Activated CD4-positive, alpha-beta T cell treated with anti-CD3 and anti-CD28 coated beads, Interleukin-10, Interleukin-2, amounts not matched to agents 100 ng/mL and 50 ng/mL, durations not matched to agents 16 hours and 8 hours (primary cell): ENCODE data around the gene NBDY.
"Not testable (repeated sequence)": the region's sequence is repeated elsewhere in the genome, so short reads cannot be mapped to it uniquely, and the experiment has no call there.

Experiments used
- DNase-seq: peaks from one replicate; pipeline ENCODE4 v3.0.0-alpha.2; 2020

The NBDY gene

DNA sequence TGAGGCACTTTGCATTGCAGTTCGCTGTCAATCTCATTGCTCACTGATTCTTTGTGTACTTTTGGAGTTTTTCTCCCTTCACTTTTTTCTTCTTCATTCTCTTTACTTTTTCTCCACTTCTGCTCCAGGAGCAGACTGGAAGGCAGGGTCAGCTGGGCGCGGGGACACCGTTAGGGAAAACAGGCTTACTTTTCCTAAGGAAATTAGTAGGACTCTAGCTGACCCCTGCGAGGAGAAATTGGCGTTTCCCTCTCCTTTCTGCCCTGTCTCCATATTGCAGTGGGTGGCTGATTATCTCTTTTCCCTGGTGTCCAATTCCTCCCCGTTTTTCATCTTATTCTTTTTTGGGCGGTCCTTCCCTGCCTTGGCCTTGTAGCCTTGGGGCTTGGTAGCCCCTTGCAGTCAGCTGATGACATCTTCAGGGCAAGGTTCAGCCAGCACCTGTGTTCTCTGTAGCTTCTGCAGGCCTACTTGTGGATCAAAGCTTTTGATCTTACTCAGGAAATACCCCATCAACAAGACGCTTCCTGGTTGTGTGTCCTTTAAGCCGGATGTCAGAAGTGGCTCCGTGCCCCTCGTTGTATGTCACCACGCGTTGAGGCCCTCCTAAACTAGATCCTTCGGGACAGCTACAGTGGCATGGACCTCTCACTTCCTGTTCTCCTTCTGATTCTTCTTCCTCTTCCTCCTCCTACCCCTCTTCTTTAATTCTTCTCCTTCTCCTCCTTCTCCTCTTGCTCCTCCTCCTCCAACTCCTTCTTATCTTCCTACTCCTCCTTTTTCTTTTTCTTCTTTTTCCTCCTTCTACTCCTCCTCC lies 36.1 kb downstream of the NBDY start:
- peak; percentile 70 for DNase-seq

DNA sequence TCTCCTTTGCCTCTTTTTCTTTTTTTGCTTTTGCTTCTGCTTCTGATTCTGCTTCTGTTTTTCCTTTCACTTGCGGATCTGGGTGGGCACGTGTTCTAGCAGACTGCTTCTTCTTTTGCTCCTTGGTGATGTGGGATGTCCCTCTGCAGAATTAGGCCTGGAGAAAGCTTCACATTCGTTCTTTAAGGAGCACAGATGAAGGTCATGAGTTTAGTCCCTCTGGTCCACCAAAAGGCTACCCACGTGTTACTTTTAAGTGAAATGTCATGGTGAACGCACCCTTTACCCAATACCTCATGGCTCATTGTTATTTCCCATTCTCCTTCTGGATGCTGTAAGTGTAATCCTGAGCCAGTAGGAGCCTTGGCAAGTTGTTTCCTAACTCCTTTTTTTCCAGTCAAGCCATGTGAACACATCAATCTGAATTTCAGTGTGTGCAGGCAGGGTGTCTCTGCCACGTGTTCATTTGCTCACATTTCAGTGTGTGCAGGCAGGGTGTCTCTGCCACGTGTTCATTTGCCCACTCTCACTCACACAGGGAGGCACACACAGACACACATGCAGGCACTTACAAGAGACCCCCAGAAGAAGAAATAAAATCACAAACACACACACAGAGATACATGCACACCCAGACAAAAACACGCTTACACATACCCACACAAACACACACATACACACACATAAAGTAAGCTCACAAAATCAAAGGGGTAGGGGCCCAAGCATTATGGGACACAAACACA lies 36.9 kb downstream of the NBDY start:
- peak; percentile 28 for DNase-seq

DNA sequence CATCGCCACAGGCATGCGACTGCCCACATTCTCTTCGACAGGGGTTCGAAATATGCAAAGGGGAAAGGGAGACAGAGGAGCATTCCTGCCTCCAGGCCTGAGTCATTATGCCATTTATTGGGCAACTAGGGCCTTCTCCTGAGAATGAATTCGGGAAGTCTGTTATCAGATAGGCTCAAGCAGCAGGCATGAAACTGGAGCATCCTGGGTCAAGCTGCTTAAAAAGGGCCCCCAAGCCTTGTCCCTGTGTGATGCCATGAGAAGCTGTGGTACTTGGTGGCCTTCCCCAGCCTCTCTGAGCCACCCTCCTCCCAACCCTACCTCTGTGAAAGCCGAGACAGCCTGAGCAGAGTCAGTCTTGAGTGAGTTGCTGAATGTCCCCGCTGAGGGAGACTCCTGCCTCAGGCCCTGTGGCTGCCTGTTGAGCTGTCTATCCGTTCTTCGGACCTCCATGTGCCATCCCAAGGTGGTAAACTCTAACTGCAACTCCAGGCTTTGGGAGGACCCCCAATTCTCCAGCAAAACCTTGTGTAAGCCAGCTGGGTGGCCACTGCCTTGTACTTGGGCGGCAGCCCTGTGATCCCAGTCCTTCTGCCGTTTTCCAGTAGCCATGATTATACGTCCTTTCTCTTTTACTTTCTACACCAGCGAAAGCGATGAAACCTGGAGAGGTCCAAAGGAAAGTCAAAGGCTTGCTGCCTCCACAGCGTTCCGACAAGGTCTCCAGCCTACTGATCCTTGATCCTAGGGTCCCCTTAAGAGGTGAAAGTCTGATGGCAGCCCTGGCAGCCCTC lies 37.7 kb downstream of the NBDY start:
- DNase-seq = peak; percentile 44

DNA sequence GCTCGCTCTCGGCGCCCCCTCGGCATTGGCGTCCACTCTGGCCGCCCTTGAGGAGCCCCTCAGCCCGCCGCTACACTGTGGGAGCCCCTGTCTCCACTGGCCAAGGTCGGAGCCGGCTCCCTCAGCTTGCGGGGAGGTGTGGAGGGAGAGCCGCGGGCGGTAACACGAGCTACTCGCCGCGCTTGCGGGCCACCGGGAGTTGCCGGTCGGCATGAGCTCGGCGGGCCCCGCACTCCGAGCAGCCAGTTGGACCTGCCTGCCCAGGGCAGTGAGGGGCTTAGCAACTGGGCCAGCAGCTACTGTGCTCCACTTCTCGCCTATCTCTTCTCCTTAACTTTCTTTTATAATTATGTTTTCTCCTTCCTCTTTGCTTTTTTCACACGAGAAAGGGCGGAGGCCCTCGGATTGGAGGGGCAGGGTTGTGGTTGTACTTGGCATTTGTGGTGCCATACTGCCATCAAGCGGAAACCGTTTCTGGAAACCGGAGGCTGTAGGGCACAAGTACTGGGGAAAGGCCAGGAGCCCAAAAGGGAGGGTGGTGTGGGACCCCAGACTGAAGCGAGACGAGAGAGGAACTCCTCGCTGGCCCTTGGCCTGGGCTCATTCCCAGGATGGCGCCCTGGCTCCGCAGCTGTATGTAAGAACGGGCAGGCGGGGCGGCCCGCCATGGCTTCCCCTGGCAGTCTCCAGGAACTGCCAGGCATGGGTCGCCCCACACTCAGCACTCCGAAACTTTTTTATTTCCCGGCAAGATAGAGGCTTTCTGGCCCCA lies 38.5 kb downstream of the NBDY start:
- DNase-seq = peak; percentile 51

DNA sequence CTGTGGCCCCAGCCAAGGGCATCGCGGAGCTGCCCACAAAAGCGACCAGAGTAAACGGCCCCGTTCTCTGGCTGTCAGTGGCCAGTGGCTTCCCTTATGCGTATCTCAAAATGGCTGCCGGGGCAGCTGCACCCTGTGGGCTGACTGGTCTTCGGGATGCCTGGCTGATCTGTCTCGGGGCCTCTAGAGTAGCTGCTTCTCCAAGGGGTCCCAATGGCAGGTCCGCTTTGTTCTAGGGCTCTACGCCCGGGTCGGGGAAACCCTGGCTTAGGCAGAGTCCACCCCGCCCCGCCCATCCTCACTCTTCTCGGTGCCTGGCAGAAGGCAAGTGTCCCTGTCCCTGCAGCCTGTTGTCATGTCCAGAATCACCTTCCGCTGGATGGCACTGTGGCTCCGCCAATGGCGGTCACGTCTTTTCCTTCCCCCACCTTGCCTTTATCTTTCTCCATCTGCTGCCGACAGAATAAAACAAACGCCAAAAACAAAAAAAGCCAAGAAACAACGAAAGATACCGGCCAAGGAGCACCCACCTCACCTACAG lies 39.1 kb downstream of the NBDY start:
- DNase-seq = not testable (repeated sequence)

DNA sequence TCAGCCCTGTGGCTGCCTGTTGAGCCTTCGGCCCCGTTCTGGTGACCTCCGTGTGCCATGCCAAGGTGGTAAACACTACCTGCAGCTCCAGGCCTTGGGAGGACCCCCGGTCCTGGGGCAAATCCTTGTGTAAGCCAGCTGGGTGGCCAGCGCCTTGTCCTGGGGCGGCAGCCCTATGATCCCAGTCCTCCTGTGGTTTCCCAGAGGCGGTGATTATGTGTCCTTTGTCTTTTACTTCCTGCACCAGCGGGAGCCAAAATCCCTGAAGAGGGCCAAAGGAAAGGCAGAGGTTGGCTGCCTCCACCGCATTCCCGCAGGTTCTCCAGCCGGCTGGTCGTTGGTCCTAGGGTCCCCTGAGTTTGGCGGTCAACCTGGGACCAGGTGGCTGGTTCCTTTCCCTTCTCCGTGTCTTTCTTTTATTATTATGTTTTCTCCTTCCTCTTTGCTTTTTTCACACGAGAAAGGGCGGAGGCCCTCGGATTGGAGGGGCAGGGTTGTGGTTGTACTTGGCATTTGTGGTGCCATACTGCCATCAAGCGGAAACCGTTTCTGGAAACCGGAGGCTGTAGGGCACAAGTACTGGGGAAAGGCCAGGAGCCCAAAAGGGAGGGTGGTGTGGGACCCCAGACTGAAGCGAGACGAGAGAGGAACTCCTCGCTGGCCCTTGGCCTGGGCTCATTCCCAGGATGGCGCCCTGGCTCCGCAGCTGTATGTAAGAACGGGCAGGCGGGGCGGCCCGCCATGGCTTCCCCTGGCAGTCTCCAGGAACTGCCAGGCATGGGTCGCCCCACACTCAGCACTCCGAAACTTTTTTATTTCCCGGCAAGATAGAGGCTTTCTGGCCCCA lies 43.9 kb downstream of the NBDY start:
- not testable (repeated sequence) for DNase-seq

DNA sequence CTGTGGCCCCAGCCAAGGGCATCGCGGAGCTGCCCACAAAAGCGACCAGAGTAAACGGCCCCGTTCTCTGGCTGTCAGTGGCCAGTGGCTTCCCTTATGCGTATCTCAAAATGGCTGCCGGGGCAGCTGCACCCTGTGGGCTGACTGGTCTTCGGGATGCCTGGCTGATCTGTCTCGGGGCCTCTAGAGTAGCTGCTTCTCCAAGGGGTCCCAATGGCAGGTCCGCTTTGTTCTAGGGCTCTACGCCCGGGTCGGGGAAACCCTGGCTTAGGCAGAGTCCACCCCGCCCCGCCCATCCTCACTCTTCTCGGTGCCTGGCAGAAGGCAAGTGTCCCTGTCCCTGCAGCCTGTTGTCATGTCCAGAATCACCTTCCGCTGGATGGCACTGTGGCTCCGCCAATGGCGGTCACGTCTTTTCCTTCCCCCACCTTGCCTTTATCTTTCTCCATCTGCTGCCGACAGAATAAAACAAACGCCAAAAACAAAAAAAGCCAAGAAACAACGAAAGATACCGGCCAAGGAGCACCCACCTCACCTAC lies 44.5 kb downstream of the NBDY start:
- DNase-seq = not testable (repeated sequence)

DNA sequence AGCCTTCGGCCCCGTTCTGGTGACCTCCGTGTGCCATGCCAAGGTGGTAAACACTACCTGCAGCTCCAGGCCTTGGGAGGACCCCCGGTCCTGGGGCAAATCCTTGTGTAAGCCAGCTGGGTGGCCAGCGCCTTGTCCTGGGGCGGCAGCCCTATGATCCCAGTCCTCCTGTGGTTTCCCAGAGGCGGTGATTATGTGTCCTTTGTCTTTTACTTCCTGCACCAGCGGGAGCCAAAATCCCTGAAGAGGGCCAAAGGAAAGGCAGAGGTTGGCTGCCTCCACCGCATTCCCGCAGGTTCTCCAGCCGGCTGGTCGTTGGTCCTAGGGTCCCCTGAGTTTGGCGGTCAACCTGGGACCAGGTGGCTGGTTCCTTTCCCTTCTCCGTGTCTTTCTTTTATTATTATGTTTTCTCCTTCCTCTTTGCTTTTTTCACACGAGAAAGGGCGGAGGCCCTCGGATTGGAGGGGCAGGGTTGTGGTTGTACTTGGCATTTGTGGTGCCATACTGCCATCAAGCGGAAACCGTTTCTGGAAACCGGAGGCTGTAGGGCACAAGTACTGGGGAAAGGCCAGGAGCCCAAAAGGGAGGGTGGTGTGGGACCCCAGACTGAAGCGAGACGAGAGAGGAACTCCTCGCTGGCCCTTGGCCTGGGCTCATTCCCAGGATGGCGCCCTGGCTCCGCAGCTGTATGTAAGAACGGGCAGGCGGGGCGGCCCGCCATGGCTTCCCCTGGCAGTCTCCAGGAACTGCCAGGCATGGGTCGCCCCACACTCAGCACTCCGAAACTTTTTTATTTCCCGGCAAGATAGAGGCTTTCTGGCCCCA lies 49.3 kb downstream of the NBDY start:
- DNase-seq = not testable (repeated sequence)

DNA sequence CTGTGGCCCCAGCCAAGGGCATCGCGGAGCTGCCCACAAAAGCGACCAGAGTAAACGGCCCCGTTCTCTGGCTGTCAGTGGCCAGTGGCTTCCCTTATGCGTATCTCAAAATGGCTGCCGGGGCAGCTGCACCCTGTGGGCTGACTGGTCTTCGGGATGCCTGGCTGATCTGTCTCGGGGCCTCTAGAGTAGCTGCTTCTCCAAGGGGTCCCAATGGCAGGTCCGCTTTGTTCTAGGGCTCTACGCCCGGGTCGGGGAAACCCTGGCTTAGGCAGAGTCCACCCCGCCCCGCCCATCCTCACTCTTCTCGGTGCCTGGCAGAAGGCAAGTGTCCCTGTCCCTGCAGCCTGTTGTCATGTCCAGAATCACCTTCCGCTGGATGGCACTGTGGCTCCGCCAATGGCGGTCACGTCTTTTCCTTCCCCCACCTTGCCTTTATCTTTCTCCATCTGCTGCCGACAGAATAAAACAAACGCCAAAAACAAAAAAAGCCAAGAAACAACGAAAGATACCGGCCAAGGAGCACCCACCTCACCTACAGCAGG lies 50.0 kb downstream of the NBDY start:
- DNase-seq = not testable (repeated sequence)

DNA sequence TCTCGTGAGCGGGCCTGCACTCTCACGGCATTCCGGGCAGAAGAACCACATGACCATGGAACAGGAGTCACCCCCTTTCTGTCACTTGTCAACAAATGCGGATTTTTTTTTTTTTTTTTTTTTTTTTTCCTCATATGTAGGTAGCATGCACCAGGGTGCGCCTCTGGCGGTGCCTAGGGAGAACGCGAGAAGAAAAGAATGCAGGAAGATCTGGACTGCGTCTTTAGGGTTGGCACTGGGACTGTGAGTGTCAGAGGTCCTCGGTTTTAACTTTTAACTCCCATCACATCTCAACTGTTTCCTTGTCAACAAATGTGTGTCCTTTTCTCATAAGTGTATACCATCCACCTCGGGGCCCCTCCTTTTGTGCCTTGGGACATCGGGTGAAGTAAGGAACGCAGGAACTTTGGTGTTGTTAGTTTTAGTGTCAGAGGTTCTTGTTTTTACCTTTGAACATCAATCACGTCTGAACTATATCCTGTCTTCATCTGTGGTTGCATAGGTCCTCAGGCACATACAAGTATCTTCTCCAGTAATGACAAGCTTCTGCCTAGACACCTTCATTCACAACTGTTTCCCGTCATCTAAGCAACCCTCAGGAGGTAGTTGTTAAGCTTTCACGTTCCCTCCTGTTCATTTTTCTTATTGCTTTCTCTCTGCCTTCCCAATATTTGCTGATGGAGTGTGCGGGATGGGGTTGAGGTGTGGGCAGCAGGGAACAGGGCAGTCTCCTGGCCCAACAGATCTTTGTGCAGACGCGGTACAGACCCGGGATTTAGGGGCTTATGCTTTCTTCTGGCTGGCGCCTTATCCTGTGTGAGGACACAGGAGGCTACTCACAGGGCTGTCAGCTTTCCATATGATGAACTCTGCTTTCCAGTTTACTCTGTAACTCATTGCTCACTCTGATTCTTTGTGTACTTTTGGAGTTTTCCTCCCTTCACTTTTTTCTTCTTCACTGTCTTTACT lies 51.9 kb downstream of the NBDY start:
- not testable (repeated sequence) for DNase-seq

DNA sequence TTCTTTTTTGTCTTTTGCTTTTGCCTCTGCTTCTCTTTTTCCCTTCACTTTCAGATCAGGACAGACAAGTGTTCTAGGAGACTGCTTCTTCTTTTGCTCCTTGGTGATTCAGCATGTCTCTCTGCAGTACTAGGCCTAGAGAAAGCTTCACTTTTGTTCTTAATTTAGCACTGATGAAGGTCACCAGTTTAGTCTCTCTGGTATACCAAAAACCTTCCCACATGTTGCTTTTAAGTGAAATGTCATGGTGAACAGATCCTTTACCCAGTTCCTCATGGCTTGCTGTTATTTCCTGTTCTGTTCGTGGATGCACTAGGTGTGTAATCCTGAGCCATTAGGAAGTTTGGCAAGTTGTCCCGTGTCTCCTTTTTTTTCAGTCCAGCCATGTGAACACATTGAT lies 53.3 kb downstream of the NBDY start:
- DNase-seq = no peak

DNA sequence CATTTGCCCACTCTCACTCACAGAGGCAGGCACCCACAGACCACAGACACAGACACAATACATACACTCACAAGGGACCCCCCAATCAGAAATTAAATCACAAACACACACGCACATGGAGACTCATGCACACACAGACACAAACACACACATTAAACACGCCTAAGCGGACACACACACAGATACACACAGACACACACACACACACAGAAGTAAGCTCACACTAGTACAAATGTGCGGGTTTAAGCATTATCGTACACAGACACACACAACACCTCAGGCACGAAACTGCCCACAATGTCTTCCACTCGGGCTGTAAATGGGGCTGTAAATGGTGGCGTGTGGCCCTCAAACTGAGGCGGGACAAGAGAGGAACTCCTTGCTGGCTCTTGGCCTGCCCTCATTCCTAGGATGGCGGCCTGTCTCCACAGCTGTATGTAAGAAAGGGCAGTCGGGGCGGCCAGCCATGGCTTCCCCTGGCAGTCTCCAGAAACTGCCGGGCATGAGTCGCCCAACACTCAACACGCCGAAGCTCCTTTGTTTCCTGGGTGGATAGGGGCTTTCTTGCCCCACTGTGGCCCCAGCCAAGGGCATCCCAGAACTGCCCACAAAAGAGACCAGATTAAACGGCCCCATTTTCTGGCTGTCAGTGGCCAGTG lies 53.9 kb downstream of the NBDY start:
- DNase-seq = no peak

DNA sequence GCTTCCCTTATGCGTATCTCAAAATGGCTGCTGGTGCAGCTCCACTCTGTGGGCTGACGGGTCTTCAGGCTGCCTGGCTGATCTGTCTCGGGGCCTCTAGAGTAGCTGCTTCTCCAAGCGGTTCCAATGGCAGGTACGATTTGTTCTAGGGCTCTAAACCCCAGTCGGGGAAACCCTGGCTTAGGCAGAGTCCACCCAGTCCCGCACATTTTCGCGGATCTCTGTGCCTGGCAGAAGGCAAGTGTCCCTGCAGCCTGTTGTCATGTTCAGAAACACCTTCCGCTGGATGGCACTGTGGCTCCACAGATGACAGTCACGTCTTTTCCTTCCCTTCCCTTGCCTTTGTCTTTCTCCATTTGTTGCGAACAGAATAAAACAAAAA lies 54.4 kb downstream of the NBDY start:
- DNase-seq = peak; percentile 81

DNA sequence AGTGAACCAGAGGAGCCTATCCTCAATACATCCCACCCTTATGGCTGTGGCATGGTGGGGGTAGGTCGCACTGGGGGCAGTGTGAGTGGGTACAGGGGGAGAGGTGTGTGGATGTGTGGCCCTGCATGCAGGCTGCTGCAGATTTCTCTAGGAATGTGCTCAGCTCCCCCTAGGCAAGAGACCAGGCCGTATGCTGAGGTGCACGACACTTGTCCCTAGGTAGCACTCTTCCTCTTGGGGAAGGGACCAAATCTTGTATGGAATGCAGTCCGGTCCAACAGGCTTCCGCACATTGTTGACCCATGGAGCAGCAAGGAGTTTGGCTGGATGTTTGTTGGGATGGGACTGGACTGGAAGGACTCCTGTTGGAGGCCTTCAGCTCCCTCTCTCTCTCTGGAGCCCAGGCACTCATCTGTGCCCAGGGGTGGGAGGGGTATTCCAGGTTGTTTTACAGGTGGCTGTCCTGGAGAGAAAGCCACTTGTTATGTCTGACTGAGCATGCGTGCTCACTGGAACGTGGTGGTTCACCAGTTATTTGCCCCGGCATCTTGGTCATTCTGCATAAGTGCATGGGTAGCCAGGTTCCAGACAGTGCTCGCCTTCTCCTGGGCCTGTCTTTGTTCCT lies 55.1 kb downstream of the NBDY start:
- DNase-seq = no peak

DNA sequence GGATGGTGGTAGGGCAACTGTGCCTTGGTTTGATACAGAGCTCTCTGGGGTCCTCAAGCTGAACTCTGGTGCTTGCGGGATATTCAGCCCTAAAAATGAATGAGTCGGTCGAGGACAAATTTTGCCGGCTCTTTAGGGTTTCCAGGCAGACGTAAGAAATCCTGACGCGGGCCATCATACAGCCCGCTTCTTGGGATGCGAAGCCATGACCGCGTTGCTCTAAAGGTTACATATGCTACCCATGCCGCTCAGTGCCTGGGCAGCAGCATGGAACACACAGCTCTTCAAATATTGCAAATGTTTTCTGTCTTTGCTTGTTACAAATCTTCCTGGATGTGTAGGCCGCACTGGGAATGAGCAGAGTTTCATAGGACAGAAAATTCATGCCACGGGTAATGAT lies 55.6 kb downstream of the NBDY start:
- no peak for DNase-seq

DNA sequence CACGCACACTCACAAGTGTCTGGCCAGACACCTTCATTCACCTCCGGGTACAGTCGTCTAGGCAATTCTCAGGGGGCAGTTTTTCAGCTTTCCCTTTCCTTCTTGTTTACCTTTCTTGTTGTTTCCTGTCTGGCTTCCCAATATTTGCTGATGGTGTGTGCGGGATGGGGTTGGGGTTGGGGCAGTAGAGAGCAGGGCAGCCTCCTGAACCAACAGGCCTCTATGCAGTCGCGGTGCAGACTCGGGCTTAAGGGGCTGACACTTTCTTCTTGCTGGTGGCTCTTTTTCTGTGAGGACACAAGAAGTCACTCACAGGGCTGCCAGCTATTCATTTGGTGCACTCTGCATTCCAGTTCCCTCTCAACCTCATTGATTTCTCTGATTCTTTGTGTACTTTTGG lies 56.4 kb downstream of the NBDY start:
- DNase-seq = no peak

DNA sequence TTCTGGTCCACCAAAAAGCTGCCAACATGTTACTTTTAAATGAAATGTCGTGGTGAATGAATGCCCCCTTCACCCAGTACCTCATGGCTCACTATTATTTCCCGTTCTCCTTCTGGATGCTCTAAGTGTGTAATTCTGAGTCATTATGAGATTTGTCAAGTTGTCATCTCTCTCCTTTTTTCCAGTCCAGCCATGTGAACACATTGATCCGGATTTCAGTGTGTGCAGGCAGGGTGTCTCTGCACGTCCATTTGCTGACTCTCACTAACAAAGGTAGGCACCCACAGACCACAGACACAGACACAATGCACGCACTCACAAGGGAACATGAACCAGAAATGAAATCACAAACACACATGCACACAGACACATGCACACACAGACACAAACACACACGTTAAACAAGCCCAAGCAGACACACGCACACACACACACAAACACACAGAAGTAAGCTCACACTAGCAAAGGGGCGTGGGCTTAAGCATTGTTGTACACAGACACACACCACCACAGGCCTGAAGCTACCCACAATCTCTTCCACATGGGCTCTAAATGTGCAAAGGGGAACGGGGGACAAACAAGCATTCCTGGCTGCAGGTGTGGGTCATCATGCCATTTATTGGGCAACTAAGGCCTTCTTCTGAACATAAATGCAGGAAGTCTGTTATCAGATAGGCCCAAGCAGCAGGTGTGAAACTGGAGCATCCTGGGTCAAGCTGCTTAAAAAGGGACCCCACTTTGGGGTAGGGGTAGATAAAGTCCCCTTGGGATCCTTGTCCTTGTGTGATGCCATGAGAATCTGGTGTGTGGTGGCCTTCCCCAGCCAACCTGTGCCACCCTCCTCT lies 58.1 kb downstream of the NBDY start:
- DNase-seq = no peak
